WTC11 (cell line): Measurements from ENCODE around the gene CXCL17. TPM values are rescaled to one million over a fixed set of nuclear protein-coding genes. Genes with fewer than 3 reads are reported as not detected.

Experiments
- AFF4 ChIP-seq: sonication (generic); formaldehyde crosslinking; IDR thresholded peaks from 2 replicates; pipeline ENCODE4 v1.8.1; 2023; ENCODE audit warnings: mild to moderate bottlenecking, missing genetic modification reagents, borderline replicate concordance
- ARID4B ChIP-seq: sonication (generic); formaldehyde crosslinking; IDR thresholded peaks from 2 replicates; pipeline ENCODE4 v1.8.0; 2023; ENCODE audit warnings: missing genetic modification reagents, mild to moderate bottlenecking, borderline replicate concordance
- CTCF ChIP-seq: fragments of 200-600 bp; IDR thresholded peaks from 2 replicates; pipeline ENCODE4 v1.8.0; 2022; ENCODE audit warnings: antibody characterized with exemption
- FOXP1 ChIP-seq: sonication (generic); formaldehyde crosslinking; IDR thresholded peaks from 2 replicates; pipeline ENCODE4 v1.8.0; 2022; ENCODE audit warnings: missing genetic modification reagents, mild to moderate bottlenecking, moderate library complexity, borderline replicate concordance
- FOXP4 ChIP-seq: sonication (generic); formaldehyde crosslinking; IDR thresholded peaks from 2 replicates; pipeline ENCODE4 v1.8.0; 2022; ENCODE audit warnings: mild to moderate bottlenecking, missing genetic modification reagents
- MAX ChIP-seq: sonication (generic); formaldehyde crosslinking; IDR thresholded peaks from 2 replicates; pipeline ENCODE4 v1.8.0; 2022; ENCODE audit warnings: mild to moderate bottlenecking, missing genetic modification reagents
- OVOL2 ChIP-seq: fragments of 250-450 bp; sonication (Bioruptor Pico); IDR thresholded peaks from 2 replicates; pipeline ENCODE4 v1.9.0; 2021; ENCODE audit warnings: mild to moderate bottlenecking, borderline replicate concordance
- PRDM15 ChIP-seq: sonication (generic); formaldehyde crosslinking; IDR thresholded peaks from 2 replicates; pipeline ENCODE4 v1.8.0; 2022; ENCODE audit warnings: missing genetic modification reagents
- SMAD4 ChIP-seq: sonication (generic); formaldehyde crosslinking; IDR thresholded peaks from 2 replicates; pipeline ENCODE4 v1.8.0; 2022; ENCODE audit warnings: mild to moderate bottlenecking, missing genetic modification reagents
- TCF7 ChIP-seq: sonication (generic); formaldehyde crosslinking; IDR thresholded peaks from 2 replicates; pipeline ENCODE4 v1.8.0; 2022; ENCODE audit warnings: mild to moderate bottlenecking, low read depth, missing genetic modification reagents, moderate library complexity
- TP53 ChIP-seq: sonication (generic); formaldehyde crosslinking; IDR thresholded peaks from 2 replicates; pipeline ENCODE4 v1.8.1; 2023; ENCODE audit warnings: mild to moderate bottlenecking, missing genetic modification reagents
- USF2 ChIP-seq: sonication (generic); formaldehyde crosslinking; IDR thresholded peaks from 2 replicates; pipeline ENCODE4 v1.8.1; 2023; ENCODE audit warnings: mild to moderate bottlenecking, missing genetic modification reagents, moderate library complexity
- ZBTB21 ChIP-seq: sonication (generic); formaldehyde crosslinking; IDR thresholded peaks from 2 replicates; pipeline ENCODE4 v1.8.1; 2023; ENCODE audit warnings: mild to moderate bottlenecking, missing genetic modification reagents, borderline replicate concordance
- ZMAT4 ChIP-seq: fragments of 250-450 bp; sonication (Bioruptor Pico); IDR thresholded peaks from 2 replicates; pipeline ENCODE4 v1.9.0; 2021; ENCODE audit warnings: mild to moderate bottlenecking
- ZNF121 ChIP-seq: sonication (generic); formaldehyde crosslinking; IDR thresholded peaks from 2 replicates; pipeline ENCODE4 v1.8.0; 2023; ENCODE audit warnings: missing genetic modification reagents
- ZNF416 ChIP-seq: fragments of 250-450 bp; sonication (Bioruptor Pico); IDR thresholded peaks from 2 replicates; pipeline ENCODE4 v1.9.0; 2021; ENCODE audit warnings: mild to moderate bottlenecking, inconsistent platforms
- ZNF671 ChIP-seq: fragments of 250-450 bp; sonication (Bioruptor Pico); IDR thresholded peaks from 2 replicates; pipeline ENCODE4 v1.8.0; 2021; ENCODE audit warnings: mild to moderate bottlenecking
- total RNA-seq: library from RNA; stranded (reverse); gene quantifications from 3 replicates; pipeline ENCODE4 v1.2.3, GENCODE V29; 2021

CXCL17 gene
- total RNA-seq, 1 experiment from 2014 or later: not detected

- TF ChIP-seq ARID4B (0 out of 2 replicates have a peak, but pooled peaks have one; percentile 39), AFF4 (CRISPR knock-in tag) (no peak), MAX (CRISPR knock-in tag) (peak; percentile 62; the same call in 1 of the 2 replicates), OVOL2 (no peak), ZNF121 (CRISPR knock-in tag) (no peak), TCF7 (no peak), ZNF416 (CRISPR knock-in tag) (0 out of 2 replicates have a peak, but pooled peaks have one; percentile 35), FOXP1 (peak; percentile 36; the same call in 1 of the 2 replicates), CTCF (peak; percentile 82), ZNF671 (CRISPR knock-in tag) (no peak), PRDM15 (CRISPR knock-in tag) (peak; percentile 96), SMAD4 (CRISPR knock-in tag) (no peak), ZBTB21 (CRISPR knock-in tag) (peak; percentile 88; the same call in 1 of the 2 replicates), ZMAT4 (CRISPR knock-in tag) (no peak), TP53 (CRISPR knock-in tag) (peak; percentile 91), FOXP4 (CRISPR knock-in tag) (peak; percentile 88; the same call in 1 of the 2 replicates), USF2 (CRISPR knock-in tag) (peak; percentile 35; the same call in 1 of the 2 replicates)
Observed at GRCh38 chr19:42401365-42402303, 41.1 kb downstream of the CXCL17 start (continued).
